Measurements from ENCODE around the gene PHF21A.

The PHF21A gene

GRCh38 chr11:45973601-45974000 is 147.7 kb downstream of the PHF21A start:
- Histone ChIP-seq H3K9ac (ENCODE audit: low read depth, low read length, poor library complexity, severe bottlenecking) (no peak overlapping the region), H2AFZ (ENCODE audit: low read length) (no peak overlapping the region), H3F3A (ENCODE audit: low read depth) (no peaks in the 10 kb centered on the region), H3K36me3 (ENCODE audit: insufficient read depth, low read length) (peaks cover 74% of the 10 kb centered on the region), H3K4me2 (ENCODE audit: low read depth, low read length, poor library complexity, severe bottlenecking) (no peak overlapping the region), H4K20me1 (ENCODE audit: insufficient read depth, low read length, poor library complexity, severe bottlenecking) (no peaks in the 10 kb centered on the region), H3K79me2 (ENCODE audit: insufficient read depth, low read length) (no peaks in the 10 kb centered on the region), H3K9me3 (ENCODE audit: insufficient read depth, low read depth, low read length) (no peaks in the 10 kb centered on the region), H3K9me2 (replicated peaks; ENCODE audit: low read depth, low read length) (no peaks in the 10 kb centered on the region), H3K4me3 (ENCODE audit: low read length, poor library complexity, severe bottlenecking) (no peak overlapping the region), H3K27me3 (ENCODE audit: insufficient read depth, low read length, poor library complexity, severe bottlenecking) (no peaks in the 10 kb centered on the region), H3K4me1 (ENCODE audit: insufficient read depth, low read length, poor library complexity, severe bottlenecking) (no peaks in the 10 kb centered on the region)
- TF ChIP-seq CTCF (conservative IDR thresholded peaks at IDR 0.05; ENCODE audit: low read length) (no peak), EZH2phosphoT487 (IDR thresholded peaks at IDR 0.05; ENCODE audit: borderline replicate concordance) (no peak)

- Histone ChIP-seq H3K4me3 (ENCODE audit: low read length, poor library complexity, severe bottlenecking) (no peak overlapping the region), H3K27me3 (ENCODE audit: insufficient read depth, low read length, poor library complexity, severe bottlenecking) (no peaks in the 10 kb centered on the region), H3K9me3 (ENCODE audit: insufficient read depth, low read depth, low read length) (no peaks in the 10 kb centered on the region), H2AFZ (ENCODE audit: low read length) (no peak overlapping the region), H4K20me1 (ENCODE audit: insufficient read depth, low read length, poor library complexity, severe bottlenecking) (no peaks in the 10 kb centered on the region), H3F3A (ENCODE audit: low read depth) (no peaks in the 10 kb centered on the region), H3K9ac (ENCODE audit: low read depth, low read length, poor library complexity, severe bottlenecking) (no peak overlapping the region), H3K4me1 (ENCODE audit: insufficient read depth, low read length, poor library complexity, severe bottlenecking) (no peaks in the 10 kb centered on the region), H3K4me2 (ENCODE audit: low read depth, low read length, poor library complexity, severe bottlenecking) (no peak overlapping the region), H3K36me3 (ENCODE audit: insufficient read depth, low read length) (peaks cover 83% of the 10 kb centered on the region; the same call in 1 of the 2 replicates), H3K79me2 (ENCODE audit: insufficient read depth, low read length) (no peaks in the 10 kb centered on the region), H3K9me2 (replicated peaks; ENCODE audit: low read depth, low read length) (no peaks in the 10 kb centered on the region)
- TF ChIP-seq EZH2phosphoT487 (IDR thresholded peaks at IDR 0.05; ENCODE audit: borderline replicate concordance) (no peak), CTCF (conservative IDR thresholded peaks at IDR 0.05; ENCODE audit: low read length) (no peak)
Measured at GRCh38 chr11:45968901-45969300, 152.4 kb downstream of the PHF21A start.

GRCh38 chr11:45967506-45967905 is 153.7 kb downstream of the PHF21A start:
- TF ChIP-seq CTCF (conservative IDR thresholded peaks at IDR 0.05; ENCODE audit: low read length) = no peak
- TF ChIP-seq EZH2phosphoT487 (IDR thresholded peaks at IDR 0.05; ENCODE audit: borderline replicate concordance) = no peak
- H3K4me1 ChIP-seq (ENCODE audit: insufficient read depth, low read length, poor library complexity, severe bottlenecking) = no peaks in the 10 kb centered on the region
- no peaks in the 10 kb centered on the region for H3K79me2 ChIP-seq (ENCODE audit: insufficient read depth, low read length)
- H3K9me2 ChIP-seq (replicated peaks; ENCODE audit: low read depth, low read length) = no peaks in the 10 kb centered on the region
- no peak overlapping the region for H3K4me3 ChIP-seq (ENCODE audit: low read length, poor library complexity, severe bottlenecking)
- no peaks in the 10 kb centered on the region for H3K27me3 ChIP-seq (ENCODE audit: insufficient read depth, low read length, poor library complexity, severe bottlenecking)
- H3K9ac ChIP-seq (ENCODE audit: low read depth, low read length, poor library complexity, severe bottlenecking) = no peak overlapping the region
- no peaks in the 10 kb centered on the region for H3F3A ChIP-seq (ENCODE audit: low read depth)
- no peaks in the 10 kb centered on the region for H3K9me3 ChIP-seq (ENCODE audit: insufficient read depth, low read depth, low read length)
- peaks cover 74% of the 10 kb centered on the region; the same call in 1 of the 2 replicates for H3K36me3 ChIP-seq (ENCODE audit: insufficient read depth, low read length)
- no peak overlapping the region for H2AFZ ChIP-seq (ENCODE audit: low read length)
- H4K20me1 ChIP-seq (ENCODE audit: insufficient read depth, low read length, poor library complexity, severe bottlenecking) = no peaks in the 10 kb centered on the region
- H3K4me2 ChIP-seq (ENCODE audit: low read depth, low read length, poor library complexity, severe bottlenecking) = no peak overlapping the region
